OCI-LY7 (cell line): ENCODE measurements around the gene CDC20B.

Experiments
- CTCF ChIP-seq: fragments of 200-600 bp; sonication (generic); conservative IDR thresholded peaks from 2 replicates; pipeline ENCODE4 v1.5.1; 2014; ENCODE audit warnings: mild to moderate bottlenecking, antibody characterized with exemption, low read length, moderate library complexity, mixed read lengths
- EZH2phosphoT487 ChIP-seq: fragments of 200-600 bp; sonication (generic); IDR thresholded peaks from 2 replicates; pipeline ENCODE4 v1.6.1; 2018; ENCODE audit warnings: low read depth, borderline replicate concordance, mild to moderate bottlenecking, mixed run types, antibody characterized with exemption, low read length, moderate library complexity, mixed read lengths

GRCh38 chr5:55188656-55189540 is 15.9 kb upstream of the CDC20B start:
- TF ChIP-seq CTCF: no peak
- TF ChIP-seq EZH2phosphoT487: no peak
